WERI-Rb-1 (cell line): ENCODE data around the gene PNPLA1.

ENCODE experiments used
- DNase-seq: peaks from one replicate; pipeline ENCODE4 v3.0.0-alpha.2; 2020
- H3K27ac ChIP-seq: fragments of 250-450 bp; sonication (Bioruptor Pico); 2 replicates; pipeline ENCODE4 v1.5.1; 2020; ENCODE audit warnings: mild to moderate bottlenecking, moderate library complexity
- H3K27me3 ChIP-seq: fragments of 250-450 bp; sonication (Bioruptor Pico); 2 replicates; pipeline ENCODE4 v1.5.1; 2021; ENCODE audit warnings: mild to moderate bottlenecking, low read depth, moderate library complexity; ENCODE audit not compliant: insufficient read depth, severe bottlenecking
- H3K36me3 ChIP-seq: fragments of 250-450 bp; sonication (Bioruptor Pico); 2 replicates; pipeline ENCODE4 v1.5.1; 2020; ENCODE audit warnings: mild to moderate bottlenecking, moderate library complexity
- H3K4me3 ChIP-seq: 2 replicates; pipeline ENCODE4 v1.5.1; 2011; ENCODE audit warnings: low read depth, mild to moderate bottlenecking, control low read depth, low read length
- H3K9me3 ChIP-seq: fragments of 250-450 bp; sonication (Bioruptor Pico); 2 replicates; pipeline ENCODE4 v1.5.1; 2021; ENCODE audit warnings: mild to moderate bottlenecking, moderate library complexity; ENCODE audit not compliant: severe bottlenecking
- TF ChIP-seq, protein P1 (sequence below): IDR thresholded peaks from 2 replicates; pipeline ENCODE4 v1.5.1; 2011; ENCODE audit warnings: low read depth, mild to moderate bottlenecking, control low read depth, inconsistent platforms, low read length

The PNPLA1 gene

DNA sequence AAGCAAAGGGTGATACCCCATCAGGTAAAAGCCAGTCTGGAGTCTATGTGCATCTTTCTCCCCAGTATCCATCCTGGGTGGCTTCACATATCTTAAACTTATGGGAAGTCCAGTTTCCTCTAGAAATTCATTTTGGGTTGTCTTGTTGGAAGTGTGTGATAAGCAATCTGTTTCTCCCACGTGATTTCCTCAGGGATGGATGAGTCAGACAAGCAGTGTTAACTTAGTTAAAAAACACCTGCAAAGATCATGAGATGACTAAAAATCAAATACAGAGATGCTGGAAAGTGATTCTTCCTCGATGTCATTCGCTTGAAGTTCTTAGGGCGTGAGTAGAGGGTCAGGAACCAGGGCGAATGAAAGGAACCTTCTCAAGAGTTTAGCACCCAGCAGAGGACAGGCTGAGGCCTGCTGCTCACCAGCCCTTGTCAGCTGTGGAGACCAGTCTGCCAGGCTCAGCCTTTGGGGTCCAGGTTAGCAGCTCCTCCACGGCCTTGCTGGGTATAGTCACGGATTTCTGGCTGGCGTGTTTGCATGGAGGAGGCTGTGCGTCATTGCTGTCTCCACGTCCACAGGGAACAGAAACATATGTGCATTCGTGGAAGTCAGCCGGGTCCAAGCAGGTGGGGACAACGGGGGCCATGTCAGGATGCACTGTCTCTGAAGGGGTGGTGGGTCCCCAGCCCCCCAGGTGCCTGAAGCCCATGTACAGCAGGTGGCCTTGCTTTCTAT is 2.8 kb upstream of the PNPLA1 start:
- no peak overlapping the region for H3K27ac ChIP-seq
- no peaks in the 10 kb centered on the region for H3K36me3 ChIP-seq
- no peak for DNase-seq
- peaks cover 13% of the 10 kb centered on the region for H3K9me3 ChIP-seq
- TF ChIP-seq, protein P1, sequence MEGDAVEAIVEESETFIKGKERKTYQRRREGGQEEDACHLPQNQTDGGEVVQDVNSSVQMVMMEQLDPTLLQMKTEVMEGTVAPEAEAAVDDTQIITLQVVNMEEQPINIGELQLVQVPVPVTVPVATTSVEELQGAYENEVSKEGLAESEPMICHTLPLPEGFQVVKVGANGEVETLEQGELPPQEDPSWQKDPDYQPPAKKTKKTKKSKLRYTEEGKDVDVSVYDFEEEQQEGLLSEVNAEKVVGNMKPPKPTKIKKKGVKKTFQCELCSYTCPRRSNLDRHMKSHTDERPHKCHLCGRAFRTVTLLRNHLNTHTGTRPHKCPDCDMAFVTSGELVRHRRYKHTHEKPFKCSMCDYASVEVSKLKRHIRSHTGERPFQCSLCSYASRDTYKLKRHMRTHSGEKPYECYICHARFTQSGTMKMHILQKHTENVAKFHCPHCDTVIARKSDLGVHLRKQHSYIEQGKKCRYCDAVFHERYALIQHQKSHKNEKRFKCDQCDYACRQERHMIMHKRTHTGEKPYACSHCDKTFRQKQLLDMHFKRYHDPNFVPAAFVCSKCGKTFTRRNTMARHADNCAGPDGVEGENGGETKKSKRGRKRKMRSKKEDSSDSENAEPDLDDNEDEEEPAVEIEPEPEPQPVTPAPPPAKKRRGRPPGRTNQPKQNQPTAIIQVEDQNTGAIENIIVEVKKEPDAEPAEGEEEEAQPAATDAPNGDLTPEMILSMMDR: no peak
- no peak overlapping the region for H3K4me3 ChIP-seq
- no peaks in the 10 kb centered on the region for H3K27me3 ChIP-seq

GRCh38 chr6:36267731-36268477 is 2.0 kb upstream of the PNPLA1 start:
- TF ChIP-seq, protein P1: no peak
- H3K4me3 ChIP-seq: no peak overlapping the region
- H3K9me3 ChIP-seq: peaks cover 13% of the 10 kb centered on the region
- H3K27ac ChIP-seq: no peak overlapping the region
- DNase-seq: no peak
- no peaks in the 10 kb centered on the region for H3K27me3 ChIP-seq
- H3K36me3 ChIP-seq: no peaks in the 10 kb centered on the region

- Histone ChIP-seq H3K4me3 (no peak overlapping the region), H3K9me3 (peaks cover 13% of the 10 kb centered on the region), H3K27ac (no peak overlapping the region), H3K36me3 (no peaks in the 10 kb centered on the region), H3K27me3 (no peaks in the 10 kb centered on the region)
- TF ChIP-seq, protein P1: no peak
- no peak for DNase-seq
These were observed 1.2 kb upstream of the PNPLA1 start for GRCh38 chr6:36268478-36269275.

DNA sequence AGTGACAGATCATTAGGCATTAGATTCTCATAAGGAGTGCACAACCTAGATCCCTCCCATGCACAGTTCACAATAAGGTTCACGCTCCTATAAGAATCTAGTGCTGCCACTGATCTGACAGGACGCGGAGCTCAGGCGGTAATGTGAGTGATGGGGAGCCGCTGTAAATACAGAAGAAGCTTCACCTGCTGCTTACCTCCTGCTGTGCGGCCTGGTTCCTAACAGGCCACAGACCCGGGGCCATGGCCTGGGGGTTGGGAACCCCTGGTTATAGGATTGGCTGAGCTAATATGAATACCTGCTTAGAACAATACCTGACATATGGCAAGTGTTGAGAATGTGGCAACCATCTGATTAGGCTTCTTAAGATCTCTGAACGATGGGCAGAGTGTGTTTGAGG is 2.4 kb downstream of the PNPLA1 start:
- no peaks in the 10 kb centered on the region for H3K27me3 ChIP-seq
- H3K9me3 ChIP-seq: peaks cover 7% of the 10 kb centered on the region
- no peak overlapping the region for H3K4me3 ChIP-seq
- peak overlapping the region; percentile 61 for H3K27ac ChIP-seq
- TF ChIP-seq, protein P1: no peak
- DNase-seq: peak; percentile 95
- H3K36me3 ChIP-seq: no peaks in the 10 kb centered on the region

DNA sequence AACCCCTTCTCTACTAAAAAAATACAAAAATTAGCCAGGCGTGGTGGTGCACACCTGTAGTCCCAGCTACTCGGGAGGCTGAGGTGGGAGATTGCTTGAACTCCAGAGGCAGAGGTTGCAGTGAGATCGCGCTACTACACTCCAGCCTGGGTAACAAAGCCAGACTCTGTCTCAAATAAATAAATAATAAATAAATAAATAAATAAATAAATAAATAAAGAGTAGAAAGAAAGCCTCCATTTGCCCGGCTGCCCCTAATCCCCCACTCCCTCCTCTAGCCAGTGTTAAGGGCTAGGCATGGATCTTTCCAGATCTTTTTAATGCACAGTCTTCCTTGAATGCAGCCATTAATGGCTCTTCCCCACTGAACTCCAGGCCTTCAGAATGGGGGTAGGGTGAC is 3.2 kb downstream of the PNPLA1 start:
- no peak for DNase-seq
- Histone ChIP-seq H3K9me3 (peaks cover 7% of the 10 kb centered on the region), H3K4me3 (no peak overlapping the region), H3K27ac (peak overlapping the region; percentile 61), H3K36me3 (no peaks in the 10 kb centered on the region), H3K27me3 (no peaks in the 10 kb centered on the region)
- TF ChIP-seq, protein P1: no peak
